Tibial nerve (tissue), 4 donors: ENCODE measurements around the gene VSTM2B. TPM values are rescaled to one million over a fixed set of nuclear protein-coding genes. Genes with fewer than 3 reads are reported as not detected.
"Not testable (repeated sequence)": the region's sequence is repeated elsewhere in the genome, so short reads cannot be mapped to it uniquely, and the experiment has no call there.

Source experiments
- DNase-seq, 2 donors: peaks; one replicate each; pipeline ENCODE4 v3.0.0-alpha.2; 2019; ENCODE audit warnings: low spot score in 2 of 2
- H3K27ac ChIP-seq, 4 donors: fragments of 200-600 bp; sonication (generic) in 3 of 4; one replicate each; pipeline ENCODE4 v1.5.1; 2017 to 2019; ENCODE audit warnings: mild to moderate bottlenecking in 1 of 4
- H3K27me3 ChIP-seq, 2 donors: fragments of 200-600 bp; sonication (generic) in 1 of 2; one replicate each; pipeline versions ENCODE4 v1.5.1 to v1.6.0; 2017 to 2019
- H3K36me3 ChIP-seq, 3 donors: fragments of 200-600 bp; sonication (generic); one replicate each; pipeline ENCODE4 v1.5.1; 2018 to 2019
- H3K4me1 ChIP-seq, 4 donors: fragments of 200-600 bp; sonication (generic) in 3 of 4; one replicate each; pipeline ENCODE4 v1.5.1; 2017 to 2019
- H3K4me3 ChIP-seq, 4 donors: fragments of 200-600 bp; sonication (generic) in 3 of 4; one replicate each; pipeline ENCODE4 v1.5.1; 2017 to 2019; ENCODE audit warnings: mild to moderate bottlenecking in 1 of 4, moderate library complexity in 1 of 4
- H3K9me3 ChIP-seq, 4 donors: fragments of 200-600 bp; sonication (generic) in 3 of 4; one replicate each; pipeline ENCODE4 v1.5.1; 2017 to 2019
- CTCF ChIP-seq, 5 experiments: fragments of 200-600 bp in 3 of 5; fragments of 450-650 bp in 2 of 5; sonication (generic) in 3 of 5; IDR thresholded peaks; one replicate each; pipeline ENCODE4 v1.5.1; 2016 to 2019; ENCODE audit warnings: antibody characterized with exemption in 5 of 5, mild to moderate bottlenecking in 3 of 5, moderate library complexity in 2 of 5
- EP300 ChIP-seq, 2 donors: sonication (generic); formaldehyde crosslinking; IDR thresholded peaks; one replicate each; pipeline ENCODE4 v1.6.1; 2017; ENCODE audit warnings: antibody characterized with exemption in 2 of 2, mild to moderate bottlenecking in 1 of 2
- POLR2A ChIP-seq, 2 donors: fragments of 450-650 bp; IDR thresholded peaks; one replicate each; pipeline ENCODE4 v1.6.1; 2017; ENCODE audit warnings: antibody characterized with exemption in 2 of 2, mild to moderate bottlenecking in 2 of 2, moderate library complexity in 2 of 2
- WGBS, 2 donors: methylation state at CpG; one replicate each; pipeline ENCODE4 v1.1.5; 2018; 5-methylcytosine and 5-hydroxymethylcytosine counted together
- total RNA-seq, 4 donors: library from RNA; depleted of rRNA; stranded (reverse); fragments of >200 nt; gene quantifications; one replicate each; pipeline ENCODE4 v1.1.0, GENCODE V29; 2016

VSTM2B gene
- total RNA-seq, 4 donors from 2014 or later, result not detected

- Histone ChIP-seq H3K4me1 (no peaks in the 10 kb centered on the region), H3K4me3 (no peak overlapping the region), H3K27me3 (no peaks in the 10 kb centered on the region), H3K36me3 (no peaks in the 10 kb centered on the region), H3K27ac (no peak overlapping the region), H3K9me3 (peaks cover 0 to 16% (median 0%) of the 10 kb centered on the region in 4 donors)
- 59 to 70% methylated on average over 6 of the region's 6 CpGs for WGBS, 2 donors
- no peak for DNase-seq
- no peak for TF ChIP-seq CTCF (IDR thresholded peaks at IDR 0.05)
- TF ChIP-seq EP300 (IDR thresholded peaks at IDR 0.05), result no peak
Measured at GRCh38 chr19:29484876-29485275, 40.9 kb upstream of the VSTM2B start.

- no peak overlapping the region for H3K4me3 ChIP-seq
- no peak overlapping the region for H3K27ac ChIP-seq
- TF ChIP-seq POLR2A (IDR thresholded peaks at IDR 0.05), result no peak
- no peak for TF ChIP-seq CTCF (IDR thresholded peaks at IDR 0.05)
- TF ChIP-seq EP300 (IDR thresholded peaks at IDR 0.05), result no peak
- no peak for DNase-seq
- H3K27me3 ChIP-seq, result no peaks in the 10 kb centered on the region
- WGBS, 2 donors, result 73 to 79% methylated on average over 7 of the region's 7 CpGs
- no peaks in the 10 kb centered on the region for H3K36me3 ChIP-seq
- H3K4me1 ChIP-seq, result no peaks in the 10 kb centered on the region
- peaks cover 0 to 15% (median 0%) of the 10 kb centered on the region in 4 donors for H3K9me3 ChIP-seq
Measured at GRCh38 chr19:29485293-29485692, 40.5 kb upstream of the VSTM2B start.

- not testable (repeated sequence) for H3K4me1 ChIP-seq, H3K4me3 ChIP-seq, H3K27ac ChIP-seq, DNase-seq, H3K36me3 ChIP-seq, H3K27me3 ChIP-seq, H3K9me3 ChIP-seq
- 90 to 93% methylated on average over 9 of the region's 9 CpGs for WGBS, 2 donors
Measured at GRCh38 chr19:29486961-29487360, 38.8 kb upstream of the VSTM2B start.

- no peak for DNase-seq
- H3K4me1 ChIP-seq, result no peaks in the 10 kb centered on the region
- WGBS, 2 donors, result 74 to 77% methylated on average over 7 of the region's 7 CpGs
Measured at GRCh38 chr19:29487432-29487831, 38.4 kb upstream of the VSTM2B start.

GRCh38 chr19:29488316-29488715 lies 37.5 kb upstream of the VSTM2B start:
- TF ChIP-seq POLR2A (IDR thresholded peaks at IDR 0.05) (no peak), CTCF (IDR thresholded peaks at IDR 0.05) (no peak), EP300 (IDR thresholded peaks at IDR 0.05) (no peak)
- 70 to 78% methylated on average over 5 of the region's 5 CpGs for WGBS, 2 donors
- no peak for DNase-seq

More at GRCh38 chr19:29487432-29487831, 38.4 kb upstream of the VSTM2B start:
- H3K36me3 ChIP-seq, result no peaks in the 10 kb centered on the region
- H3K27ac ChIP-seq, result no peak overlapping the region
- TF ChIP-seq EP300 (IDR thresholded peaks at IDR 0.05), result no peak
- TF ChIP-seq POLR2A (IDR thresholded peaks at IDR 0.05), result no peak
- TF ChIP-seq CTCF (IDR thresholded peaks at IDR 0.05), result no peak
- H3K27me3 ChIP-seq, result no peaks in the 10 kb centered on the region
- no peaks in the 10 kb centered on the region for H3K9me3 ChIP-seq
- H3K4me3 ChIP-seq, result no peak overlapping the region

More at GRCh38 chr19:29488316-29488715, 37.5 kb upstream of the VSTM2B start:
- Histone ChIP-seq H3K36me3 (no peaks in the 10 kb centered on the region), H3K9me3 (no peaks in the 10 kb centered on the region), H3K27me3 (no peaks in the 10 kb centered on the region), H3K27ac (no peak overlapping the region), H3K4me3 (no peak overlapping the region), H3K4me1 (no peaks in the 10 kb centered on the region)
